ENCODE measurements around the gene EIF2D.

Gene EIF2D

DNA sequence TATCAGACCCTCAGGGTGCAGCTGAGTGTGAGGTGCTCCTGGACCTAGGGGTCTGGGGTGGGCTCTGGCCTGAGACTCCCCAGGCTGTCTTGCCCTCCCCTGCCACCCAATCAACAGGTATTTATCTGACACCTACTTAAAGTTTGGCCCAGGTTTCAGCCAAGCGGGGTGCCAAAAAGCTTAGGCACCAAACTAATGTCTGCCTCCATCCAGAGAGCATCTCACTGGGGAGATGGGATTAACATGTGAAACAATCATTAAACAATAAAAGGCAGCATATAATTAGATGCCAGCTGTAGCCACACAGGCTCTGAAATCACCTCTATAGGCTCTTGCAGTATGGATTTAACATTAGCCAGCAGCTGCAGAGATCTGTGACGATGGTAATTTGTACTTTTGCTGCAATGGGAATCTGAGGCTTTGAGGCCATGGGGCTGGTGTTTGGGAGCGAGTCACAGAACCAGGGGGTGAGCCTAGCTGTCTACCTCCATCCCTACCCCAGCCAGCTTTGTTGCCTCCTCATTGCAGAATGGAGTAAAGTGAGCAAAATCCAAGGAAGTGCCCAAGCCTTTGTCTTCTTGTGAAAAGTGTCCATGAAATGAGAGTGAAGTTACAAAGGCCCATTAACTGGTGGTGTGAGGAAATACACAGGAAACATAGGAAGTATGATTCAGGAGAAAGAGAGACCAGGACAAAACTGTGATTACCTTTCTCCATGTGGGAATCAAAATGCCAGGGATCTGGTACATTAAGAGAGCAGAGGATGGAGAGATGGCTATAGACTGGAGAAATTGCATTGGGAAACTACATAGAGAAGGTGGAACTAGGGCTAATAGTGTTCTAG lies 36.1 kb downstream of the EIF2D start:
- FAIRE-seq: no peak
- TF ChIP-seq TAF1 (IDR thresholded peaks at IDR 0.05; ENCODE audit: borderline replicate concordance, low read depth, low read length) (no peak), POLR2A (IDR thresholded peaks at IDR 0.05; ENCODE audit: low read depth, low read length) (no peak), POLR2AphosphoS5 (IDR thresholded peaks at IDR 0.05; ENCODE audit: low read depth, low read length) (no peak)
- no peak for DNase-seq (ENCODE audit: insufficient read length)

DNA sequence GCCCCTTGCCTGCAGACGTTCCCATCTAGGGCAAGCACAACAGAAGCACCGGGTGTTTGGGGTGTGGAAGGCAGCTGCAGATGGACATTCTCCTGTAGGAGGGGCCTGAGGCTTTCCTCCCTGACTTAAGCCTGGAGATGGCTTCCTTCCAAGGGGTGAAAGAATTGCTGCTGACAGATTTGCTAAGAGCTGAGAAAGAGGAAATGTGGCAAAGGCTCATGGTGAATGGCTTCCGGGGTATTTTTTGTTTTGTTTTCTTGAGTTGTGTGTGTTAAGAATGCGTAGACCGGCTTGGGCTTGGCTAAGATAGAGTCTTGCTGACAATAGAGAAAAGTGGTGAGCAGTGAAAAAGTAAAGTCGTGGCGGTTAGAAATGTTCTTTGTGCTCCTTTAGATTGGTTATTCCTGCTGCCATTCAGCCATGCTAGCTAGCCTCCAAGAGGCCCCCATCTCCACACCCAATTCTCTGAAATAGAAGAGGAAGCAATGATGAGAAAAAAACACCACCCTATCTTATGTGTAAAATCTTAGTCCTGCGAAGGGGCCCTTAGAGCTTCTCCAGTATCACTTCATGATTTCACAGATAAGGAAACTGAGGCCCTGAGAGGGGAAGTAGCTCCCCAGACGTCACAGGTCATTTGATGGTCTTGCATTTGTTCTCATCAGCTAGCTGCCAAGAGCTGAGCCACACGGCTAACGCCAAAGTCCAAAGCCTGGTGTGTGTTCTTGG lies 36.9 kb downstream of the EIF2D start:
- DNase-seq (ENCODE audit: insufficient read length) (no peak), FAIRE-seq (peak; percentile 61)
- TF ChIP-seq POLR2AphosphoS5 (IDR thresholded peaks at IDR 0.05; ENCODE audit: low read depth, low read length): no peak
- TF ChIP-seq POLR2A (IDR thresholded peaks at IDR 0.05; ENCODE audit: low read depth, low read length): no peak
- TF ChIP-seq TAF1 (IDR thresholded peaks at IDR 0.05; ENCODE audit: borderline replicate concordance, low read depth, low read length): no peak

DNA sequence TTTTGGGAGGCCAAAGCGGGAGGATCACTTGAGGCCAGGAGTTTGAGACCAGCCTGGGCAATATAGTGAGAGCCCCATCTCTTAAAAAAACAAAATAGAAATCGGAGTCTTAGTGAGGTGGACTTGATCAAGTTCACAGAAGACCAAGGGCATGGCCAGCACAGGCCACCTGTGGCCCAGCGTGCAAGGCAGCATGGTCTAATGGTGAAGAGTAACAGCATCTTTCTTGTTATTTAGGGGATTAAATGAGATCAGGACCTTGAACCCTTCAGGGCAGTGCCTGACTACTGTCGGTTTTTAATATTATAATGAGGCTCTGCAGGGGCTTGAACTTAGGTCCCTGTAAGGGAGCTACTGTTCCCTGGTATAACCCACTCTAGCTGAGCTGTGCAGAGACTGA lies 38.5 kb downstream of the EIF2D start:
- no peak for DNase-seq (ENCODE audit: insufficient read length)
- no peak for TF ChIP-seq TAF1 (IDR thresholded peaks at IDR 0.05; ENCODE audit: borderline replicate concordance, low read depth, low read length)
- no peak for TF ChIP-seq POLR2A (IDR thresholded peaks at IDR 0.05; ENCODE audit: low read depth, low read length)
- TF ChIP-seq POLR2AphosphoS5 (IDR thresholded peaks at IDR 0.05; ENCODE audit: low read depth, low read length): no peak
- FAIRE-seq: no peak

DNA sequence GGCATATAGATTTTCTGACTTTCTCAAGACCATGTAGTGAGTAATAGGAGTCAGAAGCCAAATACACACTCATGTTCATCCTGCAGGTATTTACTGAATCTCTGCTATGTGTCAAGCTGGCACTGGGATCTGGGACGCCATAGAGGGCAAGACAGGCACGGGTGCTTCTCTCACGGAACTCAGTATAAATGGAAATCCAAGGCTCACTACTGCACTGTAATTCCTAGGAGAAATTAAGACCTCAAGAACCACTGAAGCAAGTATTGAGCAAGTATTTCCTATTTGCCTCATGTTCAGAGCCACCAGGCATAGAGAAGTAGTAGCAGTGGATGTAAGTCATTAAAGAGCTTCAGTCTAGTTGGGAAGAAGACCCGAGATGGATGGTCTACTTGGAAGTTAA lies 38.9 kb downstream of the EIF2D start:
- DNase-seq (ENCODE audit: insufficient read length) (no peak), FAIRE-seq (no peak)

DNA sequence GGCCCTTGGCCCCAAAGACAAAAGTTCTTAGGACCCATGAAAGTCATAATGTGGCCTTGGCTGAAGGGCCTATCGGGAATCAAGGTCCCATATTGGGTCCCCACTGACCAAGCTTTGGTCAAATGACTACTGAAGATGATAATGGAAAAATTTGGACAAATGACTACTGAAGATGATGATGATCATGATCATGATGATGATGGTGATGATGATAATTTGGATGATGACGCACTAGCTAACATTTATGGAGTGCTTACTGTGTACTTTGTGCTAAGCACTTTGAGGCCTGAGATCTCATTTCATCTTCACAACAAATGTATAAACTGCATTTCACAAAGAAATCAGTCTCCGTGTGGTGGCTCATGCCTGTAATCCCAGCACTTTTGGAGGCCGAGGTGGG lies 39.4 kb downstream of the EIF2D start:
- TF ChIP-seq POLR2A (IDR thresholded peaks at IDR 0.05; ENCODE audit: low read depth, low read length) (no peak), POLR2AphosphoS5 (IDR thresholded peaks at IDR 0.05; ENCODE audit: low read depth, low read length) (no peak), TAF1 (IDR thresholded peaks at IDR 0.05; ENCODE audit: borderline replicate concordance, low read depth, low read length) (no peak)
- no peak for DNase-seq (ENCODE audit: insufficient read length)
- FAIRE-seq: no peak

More for the DNA sequence above, 38.9 kb downstream of the EIF2D start:
- TF ChIP-seq POLR2AphosphoS5 (IDR thresholded peaks at IDR 0.05; ENCODE audit: low read depth, low read length) (no peak), POLR2A (IDR thresholded peaks at IDR 0.05; ENCODE audit: low read depth, low read length) (no peak), TAF1 (IDR thresholded peaks at IDR 0.05; ENCODE audit: borderline replicate concordance, low read depth, low read length) (no peak)

DNA sequence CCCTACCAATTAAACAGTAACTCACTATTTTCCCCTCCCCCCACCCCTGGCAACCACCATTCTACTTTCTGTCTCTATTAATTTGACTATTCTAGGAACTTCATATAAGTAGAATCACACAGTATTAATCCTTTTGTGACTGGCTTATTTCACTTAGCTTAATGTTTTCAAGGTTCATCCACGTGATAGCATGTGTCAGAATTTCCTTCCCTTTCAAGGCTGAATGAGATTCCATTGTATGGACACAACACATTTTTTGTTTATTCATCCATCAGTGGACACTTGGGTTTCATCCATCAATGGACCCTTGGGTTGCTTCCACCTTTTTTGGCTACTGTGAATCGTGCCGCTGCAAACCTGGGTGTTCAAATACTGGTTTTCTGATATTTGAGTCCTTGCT lies 41.7 kb downstream of the EIF2D start:
- DNase-seq (ENCODE audit: insufficient read length) (no peak), FAIRE-seq (no peak)
- TF ChIP-seq POLR2AphosphoS5 (IDR thresholded peaks at IDR 0.05; ENCODE audit: low read depth, low read length): no peak
- no peak for TF ChIP-seq POLR2A (IDR thresholded peaks at IDR 0.05; ENCODE audit: low read depth, low read length)
- no peak for TF ChIP-seq TAF1 (IDR thresholded peaks at IDR 0.05; ENCODE audit: borderline replicate concordance, low read depth, low read length)

DNA sequence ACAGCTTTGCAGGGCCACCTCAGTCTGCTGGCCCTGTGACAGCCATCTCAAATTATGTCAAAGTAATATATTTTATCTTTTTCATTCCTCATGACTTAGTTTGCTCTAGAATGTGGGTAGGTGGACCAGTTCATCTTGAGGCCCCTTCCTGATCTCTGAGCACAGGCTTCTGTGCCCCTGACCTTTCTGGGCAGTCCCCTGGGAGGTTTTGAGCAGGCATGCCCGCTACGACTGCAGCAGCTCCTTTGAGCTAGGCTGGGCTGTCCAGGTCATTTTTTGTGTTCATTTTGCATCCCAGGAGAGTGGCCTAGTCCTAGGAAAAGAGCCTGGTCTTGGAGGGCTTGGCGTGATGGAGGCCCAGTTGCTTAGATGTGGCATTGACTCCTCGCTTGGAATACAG lies 42.7 kb downstream of the EIF2D start:
- TF ChIP-seq POLR2A (IDR thresholded peaks at IDR 0.05; ENCODE audit: low read depth, low read length) (no peak), POLR2AphosphoS5 (IDR thresholded peaks at IDR 0.05; ENCODE audit: low read depth, low read length) (no peak), TAF1 (IDR thresholded peaks at IDR 0.05; ENCODE audit: borderline replicate concordance, low read depth, low read length) (no peak)
- DNase-seq (ENCODE audit: insufficient read length) (no peak), FAIRE-seq (no peak)

DNA sequence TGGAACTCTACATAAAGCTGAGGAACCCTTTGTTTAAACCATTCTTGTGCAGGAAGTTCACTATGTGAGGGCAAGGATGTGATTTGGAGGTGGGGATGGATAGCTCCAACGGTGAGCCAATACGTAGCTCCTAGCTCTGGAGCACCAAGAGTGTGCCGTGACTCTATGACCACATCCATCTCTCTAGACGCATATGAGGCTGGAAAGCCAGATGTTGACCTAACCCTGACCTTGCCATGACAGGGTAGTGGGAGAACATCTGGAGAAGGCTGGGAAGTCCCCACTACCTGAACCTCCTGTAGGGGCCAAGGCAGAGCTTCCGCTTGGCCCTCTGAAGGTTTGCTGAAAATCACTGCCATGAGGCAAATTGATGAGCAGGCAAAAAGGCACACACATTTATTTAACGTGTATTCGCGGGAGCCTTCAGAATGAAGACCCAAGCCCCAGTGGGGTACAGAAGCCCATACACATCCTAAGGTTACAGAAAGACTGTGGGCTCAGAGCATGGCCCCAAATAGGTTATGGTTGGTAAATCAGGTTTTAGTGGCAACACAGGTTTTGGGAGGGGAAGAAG lies 43.4 kb downstream of the EIF2D start:
- DNase-seq (ENCODE audit: insufficient read length): no peak
- TF ChIP-seq POLR2AphosphoS5 (IDR thresholded peaks at IDR 0.05; ENCODE audit: low read depth, low read length): no peak
- no peak for TF ChIP-seq POLR2A (IDR thresholded peaks at IDR 0.05; ENCODE audit: low read depth, low read length)
- no peak for TF ChIP-seq TAF1 (IDR thresholded peaks at IDR 0.05; ENCODE audit: borderline replicate concordance, low read depth, low read length)
- peak; percentile 30 for FAIRE-seq

DNA sequence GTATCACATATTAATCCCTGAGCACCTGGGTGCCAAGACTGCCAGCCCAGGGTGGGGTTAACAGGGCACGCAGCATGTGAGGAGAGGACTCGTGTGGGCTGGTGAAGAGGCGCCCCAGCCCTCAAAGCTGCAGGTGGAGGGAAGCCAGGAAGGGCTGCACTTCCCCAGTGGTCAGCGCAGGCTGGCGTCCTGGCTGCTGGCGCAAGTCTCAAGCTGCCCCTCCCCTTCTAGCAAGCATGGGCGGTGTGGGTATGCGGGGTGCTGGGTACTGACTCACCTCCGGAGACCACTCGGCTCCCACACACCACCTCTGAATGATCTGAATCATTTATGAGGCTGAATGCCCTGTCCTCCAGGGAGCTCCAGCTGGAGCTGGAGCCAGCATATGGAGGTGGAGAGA lies 44.0 kb downstream of the EIF2D start:
- no peak for FAIRE-seq
- no peak for DNase-seq (ENCODE audit: insufficient read length)
- TF ChIP-seq TAF1 (IDR thresholded peaks at IDR 0.05; ENCODE audit: borderline replicate concordance, low read depth, low read length) (no peak), POLR2A (IDR thresholded peaks at IDR 0.05; ENCODE audit: low read depth, low read length) (no peak), POLR2AphosphoS5 (IDR thresholded peaks at IDR 0.05; ENCODE audit: low read depth, low read length) (no peak)

DNA sequence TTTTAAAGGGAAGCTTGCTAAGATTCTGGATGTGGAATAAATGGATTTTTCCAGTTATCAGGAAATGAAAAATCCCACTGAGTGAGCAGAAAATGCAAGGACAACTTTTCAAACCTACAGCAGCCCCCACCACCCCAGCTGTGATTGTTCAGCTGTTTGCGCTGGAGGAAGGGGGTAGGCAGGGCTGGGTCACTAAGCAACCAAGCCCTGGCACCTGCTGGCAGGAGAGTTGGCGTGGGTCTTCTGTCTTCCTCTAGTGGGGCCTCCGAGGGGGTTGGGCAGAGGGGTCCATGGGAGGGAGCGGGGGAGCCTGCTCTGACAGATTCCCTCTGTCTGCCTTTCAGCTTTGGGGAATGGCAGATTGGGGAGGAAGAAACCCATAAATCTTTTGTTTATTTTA lies 45.3 kb downstream of the EIF2D start:
- TF ChIP-seq TAF1 (IDR thresholded peaks at IDR 0.05; ENCODE audit: borderline replicate concordance, low read depth, low read length) (no peak), POLR2A (IDR thresholded peaks at IDR 0.05; ENCODE audit: low read depth, low read length) (no peak), POLR2AphosphoS5 (IDR thresholded peaks at IDR 0.05; ENCODE audit: low read depth, low read length) (no peak)
- FAIRE-seq (no peak), DNase-seq (ENCODE audit: insufficient read length) (no peak)

DNA sequence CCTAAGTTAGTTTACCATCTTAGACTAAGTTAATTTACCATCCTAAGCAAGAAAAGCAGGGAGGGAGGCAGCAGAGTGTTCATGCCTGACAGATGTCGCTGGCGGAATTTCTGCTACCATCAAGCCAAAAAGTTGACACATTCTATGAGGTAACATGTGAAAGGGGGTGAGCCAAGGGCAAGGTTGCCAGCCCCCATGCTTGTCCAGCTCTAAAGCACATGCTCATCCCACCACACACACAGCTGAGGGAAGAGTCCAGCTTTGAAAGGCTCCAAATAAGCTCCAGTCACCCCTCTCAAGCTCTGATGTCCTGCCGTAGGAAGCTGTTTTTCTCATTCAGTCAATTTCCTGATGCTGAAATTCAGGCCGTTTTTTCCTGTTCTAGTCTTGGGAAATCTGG lies 46.3 kb downstream of the EIF2D start:
- no peak for FAIRE-seq
- no peak for DNase-seq (ENCODE audit: insufficient read length)
- TF ChIP-seq POLR2AphosphoS5 (IDR thresholded peaks at IDR 0.05; ENCODE audit: low read depth, low read length): no peak
